ENCODE results near the gene SLX9. TPM values are rescaled to one million over a fixed set of nuclear protein-coding genes. Genes with fewer than 3 reads are reported as not detected.

The SLX9 gene
- total and polyA plus RNA-seq, 2 donors (not counting 3 experiments of a cell fraction or from before 2014, with no cell fraction given), result 27.0 to 50.6 TPM

- Histone ChIP-seq H3K27ac (ENCODE audit: insufficient read depth, low read depth, low read length) (no peak overlapping the region), H3K79me2 (ENCODE audit: control insufficient read depth, insufficient read depth, low read length) (no peaks in the 10 kb centered on the region), H3K4me3 (replicated peaks in 1 of 3; ENCODE audit: insufficient read depth in 1 of 3, low read depth in 1 of 3, low read length in 3 of 3) (no peak overlapping the region), H3K9me3 (replicated peaks; ENCODE audit: control insufficient read depth, insufficient read depth, low read length) (no peaks in the 10 kb centered on the region), H3K36me3 (ENCODE audit: control insufficient read depth in 2 of 2, extremely low read depth in 1 of 2, insufficient read depth in 2 of 2, low read length in 2 of 2) (no peaks in the 10 kb centered on the region), H3K4me2 (ENCODE audit: insufficient read depth, low read length) (no peak overlapping the region), H3K4me1 (ENCODE audit: control insufficient read depth, extremely low read depth, insufficient read depth, low read length) (no peaks in the 10 kb centered on the region), H3K9ac (replicated peaks; ENCODE audit: extremely low read depth, insufficient read depth, low read length) (no peak overlapping the region), H3K27me3 (ENCODE audit: control insufficient read depth in 2 of 2, insufficient read depth in 2 of 2, low read length in 2 of 2) (no peaks in the 10 kb centered on the region), H2AFZ (ENCODE audit: low read depth, low read length) (no peak overlapping the region), H3K9me1 (replicated peaks; ENCODE audit: control insufficient read depth, extremely low read depth, insufficient read depth, low read length) (no peaks in the 10 kb centered on the region), H4K20me1 (replicated peaks; ENCODE audit: control insufficient read depth, extremely low read depth, insufficient read depth, low read length) (no peaks in the 10 kb centered on the region)
- TF ChIP-seq EZH2 (IDR thresholded peaks at IDR 0.05; ENCODE audit: borderline replicate concordance, low read depth, low read length, severe bottlenecking) (no peak), FOS (IDR thresholded peaks at IDR 0.05; ENCODE audit: borderline replicate concordance, insufficient read depth, low read length) (no peak)
- dilution Hi-C loops (cut with MboI; ENCODE audit: extremely low pct_ligation_motif_present, low sequenced_read_pairs), result no loop called here
- ChIA-PET CTCF (interaction anchor here (0.9 to 1.9 kb wide), 3 partner anchors 21 to 102 kb away, joined by 3 to 6 read pairs (median 4); no protein-coding TSS in a partner anchor), POLR2A (no interaction called here)
- FAIRE-seq (no peak), DNase-seq (ENCODE audit: low read depth, low spot score) (no peak)
- no TSS peak for BruUV-seq (replicated peaks)
- intact Hi-C loops (cut with micrococcal nuclease), result no loop called here
Observed at GRCh38 chr21:45026066-45026745, 86.4 kb downstream of the SLX9 start.

Other genes starting within 250 kb of the SLX9 start
- gene KRTAP10-12, start 242.9 kb upstream of the SLX9 start, total RNA-seq, result not detected in 2 replicates
- gene KRTAP10-12, start 242.9 kb upstream of the SLX9 start, polyA plus RNA-seq, result not detected in 2 replicates
- gene TSPEAR, start 228.5 kb upstream of the SLX9 start, total RNA-seq, result not detected in 2 replicates
- gene TSPEAR, start 228.5 kb upstream of the SLX9 start, polyA plus RNA-seq, result 0.01 TPM in 1 of 2 replicates, not detected in the other
- 114 and 117 TPM in 2 replicates for gene UBE2G2, start 138.2 kb upstream of the SLX9 start, total RNA-seq
- 86.4 and 95.0 TPM in 2 replicates for gene UBE2G2, start 138.2 kb upstream of the SLX9 start, polyA plus RNA-seq
- 99.7 and 102 TPM in 2 replicates for gene SUMO3, start 122.0 kb upstream of the SLX9 start, total RNA-seq
- gene SUMO3, start 122.0 kb upstream of the SLX9 start, polyA plus RNA-seq, result 109 and 123 TPM in 2 replicates
- gene PTTG1IP, start 66.3 kb upstream of the SLX9 start, total RNA-seq, result 406 and 415 TPM in 2 replicates
- gene PTTG1IP, start 66.3 kb upstream of the SLX9 start, polyA plus RNA-seq, result 313 and 342 TPM in 2 replicates
- gene ITGB2, start 19.1 kb upstream of the SLX9 start, total RNA-seq, result 0.65 and 0.91 TPM in 2 replicates
- 0.39 and 0.59 TPM in 2 replicates for gene ITGB2, start 19.1 kb upstream of the SLX9 start, polyA plus RNA-seq
- 54.3 and 55.5 TPM in 2 replicates for gene ADARB1, start 134.6 kb downstream of the SLX9 start, total RNA-seq
- 17.8 and 32.5 TPM in 2 replicates for gene ADARB1, start 134.6 kb downstream of the SLX9 start, polyA plus RNA-seq

Measured in endothelial cell of umbilical vein (primary cell).